HG02884 (cell line): ENCODE measurements around the gene CDC25C.

Source experiments
- ATAC-seq: cut with Tn5 transposase; IDR thresholded peaks from one replicate; pipeline ENCODE4 v1.9.1; 2021; ENCODE audit warnings: mild to moderate bottlenecking, moderate library complexity; ENCODE audit not compliant: unreplicated experiment

Gene CDC25C

GRCh38 chr5:138240650-138241385, 90.8 kb downstream of the CDC25C start:
- no peak for ATAC-seq

- no peak for ATAC-seq
These were observed 93.6 kb downstream of the CDC25C start for GRCh38 chr5:138238034-138238433.
